ENCODE data around the gene RNPEP. TPM values are rescaled to one million over a fixed set of nuclear protein-coding genes. Genes with fewer than 3 reads are reported as not detected.
"Not testable (repeated sequence)": the region's sequence is repeated elsewhere in the genome, so short reads cannot be mapped to it uniquely, and the experiment has no call there.

Gene RNPEP
- total and polyA plus RNA-seq, 11 donors = 12.4 to 36.2 (median 15.6) TPM

- peak overlapping the region in 7 of 12 donors; percentile 1 to 89 (median 39) for H3K27ac ChIP-seq
- H3K4me3 ChIP-seq = no peak overlapping the region
- ATAC-seq = peak; percentile 46 to 58 (median 54)
- peaks cover 0 to 28% (median 0%) of the 10 kb centered on the region in 12 donors for H3K4me1 ChIP-seq
- H3K27me3 ChIP-seq = no peaks in the 10 kb centered on the region
- intact Hi-C loops (cut with DNase I) = no loop called here
- TF ChIP-seq POLR2A (IDR thresholded peaks at IDR 0.05) (no peak), CTCF (IDR thresholded peaks at IDR 0.05) (no peak)
- DNase-seq = no peak
- H3K36me3 ChIP-seq = no peaks in the 10 kb centered on the region
- 41 to 50% (median 45%) methylated on average over 4 of the region's 4 CpGs for WGBS, 4 donors
- no peaks in the 10 kb centered on the region for H3K9me3 ChIP-seq
Observed at GRCh38 chr1:201938440-201939035, 43.9 kb upstream of the RNPEP start.

GRCh38 chr1:201939148-201939547 is 43.3 kb upstream of the RNPEP start:
- peaks cover 0 to 28% (median 0%) of the 10 kb centered on the region in 12 donors for H3K4me1 ChIP-seq
- no peak overlapping the region for H3K4me3 ChIP-seq

DNA sequence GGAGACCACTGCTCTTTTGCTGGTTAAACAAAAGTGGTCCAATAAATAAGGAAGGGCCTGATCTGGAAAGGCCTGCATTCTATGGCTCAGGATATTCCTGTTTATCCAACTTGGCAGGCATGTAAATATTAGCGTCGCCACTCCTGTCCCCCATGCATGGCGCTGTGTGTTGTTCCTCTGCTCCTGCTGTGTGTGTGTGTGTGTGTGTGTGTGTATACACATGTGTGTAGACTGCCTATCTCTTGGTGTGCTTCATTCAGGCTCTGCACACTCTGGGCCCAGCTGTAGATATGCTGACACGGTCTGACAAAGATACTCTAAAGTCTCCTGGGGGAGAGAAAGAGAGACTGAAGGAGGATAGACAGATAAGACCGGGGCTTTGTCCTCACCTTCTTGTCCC is 42.9 kb upstream of the RNPEP start:
- intact Hi-C loops (cut with DNase I) = no loop called here
- ATAC-seq (no peak), DNase-seq (no peak)
- Histone ChIP-seq H3K36me3 (no peaks in the 10 kb centered on the region), H3K27me3 (peaks cover 0 to under 1% (median 0%) of the 10 kb centered on the region in 9 donors), H3K4me3 (no peak overlapping the region), H3K27ac (peak overlapping the region in 2 of 12 donors; percentile 57 to 89), H3K4me1 (peaks cover 0 to 28% (median 0%) of the 10 kb centered on the region in 12 donors), H3K9me3 (no peaks in the 10 kb centered on the region)
- TF ChIP-seq POLR2A (IDR thresholded peaks at IDR 0.05) (no peak), CTCF (IDR thresholded peaks at IDR 0.05) (no peak)
- 64 to 80% (median 67%) methylated on average over 5 of the region's 5 CpGs for WGBS, 4 donors

More at GRCh38 chr1:201939148-201939547, 43.3 kb upstream of the RNPEP start:
- no peaks in the 10 kb centered on the region for H3K27me3 ChIP-seq
- no peaks in the 10 kb centered on the region for H3K9me3 ChIP-seq
- peak overlapping the region in 5 of 12 donors; percentile 1 to 89 (median 46) for H3K27ac ChIP-seq
- WGBS, 4 donors = 50 to 63% (median 56%) methylated on average over 4 of the region's 4 CpGs
- no peaks in the 10 kb centered on the region for H3K36me3 ChIP-seq
- no peak for DNase-seq
- no peak for TF ChIP-seq CTCF (IDR thresholded peaks at IDR 0.05)
- no peak for TF ChIP-seq POLR2A (IDR thresholded peaks at IDR 0.05)
- no peak for ATAC-seq
- intact Hi-C loops (cut with DNase I) = no loop called here

DNA sequence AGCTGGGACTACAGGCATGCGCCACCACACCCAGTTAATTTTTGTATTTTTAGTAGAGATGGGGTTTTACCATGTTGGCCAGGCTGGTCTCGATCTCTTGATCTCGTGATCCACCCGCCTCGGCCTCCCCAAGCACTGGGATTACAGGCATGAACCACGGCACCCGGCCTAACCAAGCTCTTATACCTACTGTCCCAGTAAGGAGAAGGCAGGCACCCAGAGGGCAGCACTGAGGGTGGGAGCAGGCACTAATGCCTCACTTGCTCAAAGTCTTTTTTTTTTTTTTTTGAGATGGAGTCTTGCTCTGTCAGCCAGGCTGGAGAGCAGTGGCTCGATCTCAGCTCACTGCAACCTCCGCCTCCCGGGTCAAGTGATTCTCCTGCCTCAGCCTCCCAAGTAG is 42.1 kb upstream of the RNPEP start:
- H3K27me3 ChIP-seq, H3K36me3 ChIP-seq, H3K4me3 ChIP-seq, H3K9me3 ChIP-seq, ATAC-seq, DNase-seq: not testable (repeated sequence)
- H3K4me1 ChIP-seq = peaks cover 0 to 28% (median 0%) of the 10 kb centered on the region in 12 donors
- 93 to 97% (median 94%) methylated on average over 10 of the region's 10 CpGs for WGBS, 4 donors
- intact Hi-C loops (cut with DNase I) = loop anchor here in 3 of 10 donors (5.0 to 10.0 kb wide), 2 partner anchors 33 to 46 kb away; no protein-coding TSS in a partner anchor
- H3K27ac ChIP-seq = peak overlapping the region in 1 of 12 donors; percentile 89

Measured in heart left ventricle (tissue), 16 donors.